ENCODE measurements around the gene CCDC66.

Gene CCDC66

DNA sequence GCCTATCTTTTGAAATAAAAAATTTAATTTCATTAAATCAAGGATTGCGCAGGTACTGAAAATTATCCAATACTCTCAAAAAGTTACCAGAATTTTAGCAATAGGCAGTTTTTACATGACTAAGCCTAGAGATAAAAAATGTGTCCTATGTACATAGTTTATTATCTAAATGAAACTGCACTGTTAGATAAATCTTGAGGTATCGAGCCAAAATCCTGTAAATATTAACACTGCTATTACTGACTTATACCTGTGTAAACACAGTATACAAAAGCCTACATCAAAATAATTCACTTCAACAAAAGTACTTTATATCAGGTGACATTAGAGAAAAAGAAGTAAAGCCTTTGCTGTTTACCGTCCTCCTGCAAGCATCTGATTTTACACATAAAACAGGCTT, 65.4 kb downstream of the CCDC66 start:
- no peak for DNase-seq

- DNase-seq = no peak
Measured at GRCh38 chr3:56624725-56625124, 67.8 kb downstream of the CCDC66 start.

DNA sequence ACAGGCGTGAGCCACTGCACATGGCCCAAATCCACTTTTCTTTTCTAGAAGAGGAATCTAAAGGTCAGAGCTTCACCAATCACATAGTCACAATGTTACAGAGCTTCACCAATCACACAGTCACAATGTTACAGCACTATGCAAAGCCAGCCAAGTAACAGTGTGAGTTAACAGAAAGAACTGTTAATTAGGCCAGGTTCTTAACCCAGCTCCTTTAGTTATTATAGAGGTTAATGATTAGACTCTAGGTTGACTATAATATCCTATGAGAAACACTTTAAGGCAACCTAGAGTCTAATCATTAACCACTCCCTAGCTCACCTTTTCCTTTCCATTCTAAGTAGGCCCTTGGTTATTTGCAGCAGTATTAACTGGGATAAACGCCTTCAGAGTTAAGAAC, 72.1 kb downstream of the CCDC66 start:
- no peak for DNase-seq

GRCh38 chr3:56629451-56629850, 72.5 kb downstream of the CCDC66 start:
- DNase-seq = no peak

GRCh38 chr3:56630966-56631365, 74.0 kb downstream of the CCDC66 start:
- DNase-seq = no peak

- no peak for DNase-seq
Measured at GRCh38 chr3:56633181-56633580, 76.2 kb downstream of the CCDC66 start.

GRCh38 chr3:56633602-56634535, 76.9 kb downstream of the CCDC66 start:
- no peak for DNase-seq

GRCh38 chr3:56645407-56645806, 88.4 kb downstream of the CCDC66 start:
- DNase-seq = no peak

GRCh38 chr3:56654460-56654859, 97.5 kb downstream of the CCDC66 start:
- no peak for DNase-seq

DNA sequence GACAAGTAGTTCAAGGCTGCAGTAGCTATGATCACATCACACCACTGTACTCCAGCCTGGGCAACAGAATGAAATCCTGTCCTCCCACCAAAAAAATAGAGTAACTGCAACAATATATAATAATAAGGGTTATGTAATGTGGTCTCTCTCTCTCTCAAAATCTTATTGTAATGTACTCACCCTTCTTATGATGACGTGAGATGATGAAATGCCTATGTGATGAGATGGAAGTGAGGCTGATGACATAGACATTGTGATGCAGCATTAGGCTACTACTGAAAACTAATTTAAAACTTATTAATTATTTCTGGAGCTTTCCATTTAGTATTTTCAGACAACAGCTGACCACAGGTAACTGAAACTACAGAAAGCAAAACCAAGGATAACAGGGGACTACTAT, 98.7 kb downstream of the CCDC66 start:
- DNase-seq = no peak

GRCh38 chr3:56664823-56665222, 107.8 kb downstream of the CCDC66 start:
- DNase-seq = no peak

GRCh38 chr3:56667973-56668579, 111.1 kb downstream of the CCDC66 start:
- DNase-seq = no peak
